Rectal smooth muscle tissue (tissue), 1 donor: Measurements from ENCODE around the gene TESMIN.

Experiments
- H3K27ac ChIP-seq: one replicate; pipeline ENCODE4 v1.7.0; 2013; ENCODE audit warnings: low read depth, low read length, inconsistent platforms
- H3K27me3 ChIP-seq: one replicate; pipeline ENCODE4 v1.7.0; 2013; ENCODE audit warnings: low read length; ENCODE audit not compliant: control insufficient read depth, insufficient read depth
- H3K36me3 ChIP-seq: one replicate; pipeline ENCODE4 v1.7.0; 2013; ENCODE audit warnings: low read length; ENCODE audit not compliant: control insufficient read depth, insufficient read depth
- H3K4me1 ChIP-seq: one replicate; pipeline ENCODE4 v1.7.0; 2013; ENCODE audit warnings: low read length; ENCODE audit not compliant: control insufficient read depth, insufficient read depth
- H3K4me3 ChIP-seq: one replicate; pipeline ENCODE4 v1.7.0; 2013; ENCODE audit warnings: low read length
- H3K9ac ChIP-seq: one replicate; pipeline ENCODE4 v1.7.0; 2013; ENCODE audit warnings: low read length

Gene TESMIN

GRCh38 chr11:68757711-68758110 lies 6.4 kb upstream of the TESMIN start:
- Histone ChIP-seq H3K9ac (no peak overlapping the region), H3K36me3 (peaks cover 38% of the 10 kb centered on the region), H3K27me3 (no peaks in the 10 kb centered on the region), H3K4me1 (no peaks in the 10 kb centered on the region), H3K4me3 (no peak overlapping the region), H3K27ac (no peak overlapping the region)

DNA sequence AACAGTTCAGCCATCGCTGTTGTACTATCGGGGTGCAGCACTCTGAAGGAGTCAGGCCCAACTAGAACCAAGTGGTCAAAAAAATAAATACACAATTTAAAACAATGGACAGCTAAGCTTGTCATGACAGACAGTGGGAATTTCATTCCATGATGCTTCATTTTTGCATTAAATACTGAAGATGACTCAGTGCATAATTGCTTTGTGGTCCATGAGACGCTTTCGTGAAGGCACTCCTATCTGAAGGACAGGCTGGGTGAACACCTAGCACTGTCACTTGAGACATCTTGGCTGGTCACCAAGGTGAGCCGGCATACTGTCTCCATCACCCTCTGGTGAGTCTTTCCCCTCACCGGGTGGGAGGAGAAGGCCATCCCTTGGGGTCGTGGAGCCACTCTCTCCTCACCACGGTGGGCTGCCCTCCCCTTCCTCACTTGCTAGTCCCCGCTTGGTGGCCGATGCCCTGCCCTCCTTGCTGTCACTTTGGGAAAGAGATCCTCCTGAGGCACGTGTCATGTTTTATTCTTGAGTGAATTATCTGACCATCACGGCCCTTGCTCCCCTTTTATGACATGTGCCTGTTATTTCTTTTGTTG lies 4.9 kb upstream of the TESMIN start:
- Histone ChIP-seq H3K27me3 (no peaks in the 10 kb centered on the region), H3K27ac (no peak overlapping the region), H3K36me3 (peaks cover 29% of the 10 kb centered on the region), H3K4me3 (no peak overlapping the region), H3K9ac (no peak overlapping the region), H3K4me1 (no peaks in the 10 kb centered on the region)

- Histone ChIP-seq H3K4me3 (no peak overlapping the region), H3K9ac (no peak overlapping the region), H3K4me1 (no peaks in the 10 kb centered on the region), H3K27ac (no peak overlapping the region), H3K27me3 (no peaks in the 10 kb centered on the region), H3K36me3 (peaks cover 22% of the 10 kb centered on the region)
Observed at GRCh38 chr11:68753300-68753699, 2.0 kb upstream of the TESMIN start.

DNA sequence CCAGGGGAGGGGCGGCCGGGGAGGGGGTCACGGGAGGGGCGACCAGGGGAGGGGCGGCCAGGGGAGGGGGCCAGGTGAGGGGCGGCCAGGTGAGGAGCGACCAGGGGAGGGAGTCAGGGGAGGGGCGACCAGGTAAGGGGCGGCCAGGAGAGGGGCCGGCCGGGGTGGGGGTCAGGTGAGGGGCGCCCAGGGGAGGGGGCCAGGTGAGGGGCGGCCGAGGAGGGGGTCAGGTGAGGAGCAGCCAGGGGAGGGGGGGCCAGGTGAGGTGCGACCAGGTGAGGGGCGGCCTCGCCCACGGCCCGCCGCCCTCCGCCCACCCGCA lies 355 bp downstream of the TESMIN start:
- no peaks in the 10 kb centered on the region for H3K27me3 ChIP-seq
- H3K4me3 ChIP-seq = peak overlapping the region; percentile 35
- no peak overlapping the region for H3K27ac ChIP-seq
- no peak overlapping the region for H3K9ac ChIP-seq
- H3K36me3 ChIP-seq = peaks cover under 1% of the 10 kb centered on the region
- H3K4me1 ChIP-seq = no peaks in the 10 kb centered on the region

GRCh38 chr11:68750195-68751003 lies 921 bp downstream of the TESMIN start:
- no peak overlapping the region for H3K27ac ChIP-seq
- H3K36me3 ChIP-seq = no peaks in the 10 kb centered on the region
- H3K27me3 ChIP-seq = no peaks in the 10 kb centered on the region
- no peak overlapping the region for H3K4me3 ChIP-seq
- no peaks in the 10 kb centered on the region for H3K4me1 ChIP-seq
- no peak overlapping the region for H3K9ac ChIP-seq

- no peak overlapping the region for H3K9ac ChIP-seq
- no peaks in the 10 kb centered on the region for H3K36me3 ChIP-seq
- no peak overlapping the region for H3K4me3 ChIP-seq
- H3K4me1 ChIP-seq = no peaks in the 10 kb centered on the region
- no peaks in the 10 kb centered on the region for H3K27me3 ChIP-seq
- H3K27ac ChIP-seq = no peak overlapping the region
Observed at GRCh38 chr11:68749229-68750123, 1.8 kb downstream of the TESMIN start.

- Histone ChIP-seq H3K36me3 (no peaks in the 10 kb centered on the region), H3K27me3 (no peaks in the 10 kb centered on the region), H3K4me3 (no peak overlapping the region), H3K9ac (no peak overlapping the region), H3K4me1 (no peaks in the 10 kb centered on the region), H3K27ac (no peak overlapping the region)
Observed at GRCh38 chr11:68748061-68748460, 3.3 kb downstream of the TESMIN start.

DNA sequence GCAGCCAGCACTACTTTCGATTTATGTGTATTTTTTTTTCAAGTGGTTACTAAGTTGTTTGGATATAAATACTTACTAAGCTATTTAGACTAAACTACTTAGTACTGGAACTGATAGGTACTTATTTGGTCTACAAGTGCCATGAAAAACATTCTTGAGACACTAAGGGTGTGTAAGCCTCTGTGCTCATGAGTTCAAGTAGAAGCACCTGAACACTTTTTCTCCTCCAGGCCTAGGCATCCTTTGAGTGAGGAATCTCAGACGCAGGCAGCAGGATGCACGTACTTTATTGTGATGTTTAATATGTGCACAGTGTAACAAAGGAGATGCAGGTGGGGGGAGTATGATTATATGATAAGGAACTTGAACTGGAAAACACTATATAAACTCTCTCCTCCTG lies 7.8 kb downstream of the TESMIN start:
- Histone ChIP-seq H3K27ac (no peak overlapping the region), H3K4me3 (no peak overlapping the region), H3K4me1 (no peaks in the 10 kb centered on the region), H3K9ac (no peak overlapping the region), H3K36me3 (no peaks in the 10 kb centered on the region), H3K27me3 (no peaks in the 10 kb centered on the region)

DNA sequence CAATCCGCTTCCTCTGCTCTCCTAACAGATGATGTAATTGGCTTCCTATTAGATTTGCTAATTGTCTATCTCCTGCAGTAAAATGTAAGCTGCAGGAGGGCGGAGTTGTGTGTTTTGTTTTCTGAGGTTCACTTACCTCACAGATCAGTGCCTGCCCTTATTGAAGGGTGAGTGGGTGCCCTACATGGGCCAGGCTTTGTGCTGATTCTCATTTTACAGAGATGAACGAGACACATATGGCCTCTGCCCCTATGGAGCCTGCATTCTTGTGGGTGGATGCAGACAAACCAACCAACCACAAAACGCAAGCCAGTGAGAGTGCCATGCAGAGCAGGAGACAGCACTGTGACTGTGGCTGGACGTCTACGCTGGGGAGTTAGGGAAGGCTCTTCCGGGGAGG lies 9.9 kb downstream of the TESMIN start:
- Histone ChIP-seq H3K36me3 (no peaks in the 10 kb centered on the region), H3K27me3 (no peaks in the 10 kb centered on the region), H3K4me3 (no peak overlapping the region), H3K9ac (no peak overlapping the region), H3K27ac (no peak overlapping the region), H3K4me1 (no peaks in the 10 kb centered on the region)

DNA sequence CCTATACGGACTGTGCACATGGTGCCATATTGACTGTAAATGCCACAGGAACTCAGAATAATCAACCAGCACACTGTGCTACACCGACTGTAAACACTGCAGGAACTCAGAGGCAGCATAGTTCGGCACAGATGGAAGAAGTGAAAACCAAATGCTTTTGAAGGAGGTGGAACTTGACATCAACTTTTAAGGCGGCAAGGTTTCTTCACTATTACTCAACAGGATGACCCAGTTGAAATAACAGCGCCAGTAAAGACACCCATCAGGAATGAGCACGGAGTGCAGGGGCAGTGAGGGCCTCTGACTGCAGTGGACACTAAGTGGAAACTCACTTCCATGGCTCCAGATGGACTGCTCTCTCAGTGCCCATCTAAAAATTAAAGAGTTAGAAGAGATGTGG lies 15.7 kb downstream of the TESMIN start:
- Histone ChIP-seq H3K4me1 (no peaks in the 10 kb centered on the region), H3K27me3 (no peaks in the 10 kb centered on the region), H3K36me3 (no peaks in the 10 kb centered on the region), H3K27ac (no peak overlapping the region), H3K9ac (no peak overlapping the region), H3K4me3 (no peak overlapping the region)

- no peaks in the 10 kb centered on the region for H3K27me3 ChIP-seq
- no peaks in the 10 kb centered on the region for H3K36me3 ChIP-seq
- H3K9ac ChIP-seq = no peak overlapping the region
- H3K27ac ChIP-seq = no peak overlapping the region
- H3K4me3 ChIP-seq = no peak overlapping the region
- H3K4me1 ChIP-seq = no peaks in the 10 kb centered on the region
Observed at GRCh38 chr11:68735125-68735524, 16.2 kb downstream of the TESMIN start.

GRCh38 chr11:68734111-68734510 lies 17.2 kb downstream of the TESMIN start:
- Histone ChIP-seq H3K9ac (no peak overlapping the region), H3K27ac (no peak overlapping the region), H3K27me3 (no peaks in the 10 kb centered on the region), H3K36me3 (no peaks in the 10 kb centered on the region), H3K4me1 (no peaks in the 10 kb centered on the region), H3K4me3 (no peak overlapping the region)
